Activated gamma-delta T cell treated with Interleukin-2 at 50 U/mL for 16 hours (primary cell): ENCODE results near the gene LRIG1.

Experiments used
- DNase-seq: peaks from one replicate; pipeline ENCODE4 v3.0.0-alpha.2; 2020

Gene LRIG1

DNA sequence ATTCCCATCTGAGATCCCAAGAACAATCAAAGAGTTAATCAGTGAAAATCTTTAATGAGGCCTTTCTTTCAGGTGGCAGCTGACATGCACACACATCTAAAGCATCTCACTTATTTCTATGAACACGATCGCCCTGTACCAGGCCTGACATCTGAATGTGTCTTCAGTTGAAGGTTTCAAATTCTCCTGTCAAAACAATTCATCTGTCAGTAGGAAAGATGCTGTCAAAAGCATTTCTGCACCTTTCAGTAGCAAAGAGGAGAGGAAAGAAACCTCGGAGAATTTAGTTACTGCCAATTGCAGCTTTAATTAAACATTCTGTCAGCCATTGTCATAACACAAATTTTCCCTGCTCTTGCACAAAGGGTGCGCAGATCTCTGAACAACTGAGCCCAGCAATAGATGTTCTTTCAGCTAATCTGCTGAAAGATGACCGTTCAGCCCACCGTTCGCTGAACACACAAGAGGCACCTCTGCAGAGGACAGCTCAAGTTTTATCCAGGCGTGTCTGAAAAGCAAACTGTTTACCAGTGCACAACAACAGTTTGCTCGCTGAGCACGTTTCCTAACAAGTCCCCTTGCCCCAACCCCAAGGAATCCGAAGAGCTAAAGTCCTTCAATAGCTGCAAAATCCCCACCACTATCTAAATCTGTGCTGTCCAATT lies 34.1 kb downstream of the LRIG1 start:
- no peak for DNase-seq

DNA sequence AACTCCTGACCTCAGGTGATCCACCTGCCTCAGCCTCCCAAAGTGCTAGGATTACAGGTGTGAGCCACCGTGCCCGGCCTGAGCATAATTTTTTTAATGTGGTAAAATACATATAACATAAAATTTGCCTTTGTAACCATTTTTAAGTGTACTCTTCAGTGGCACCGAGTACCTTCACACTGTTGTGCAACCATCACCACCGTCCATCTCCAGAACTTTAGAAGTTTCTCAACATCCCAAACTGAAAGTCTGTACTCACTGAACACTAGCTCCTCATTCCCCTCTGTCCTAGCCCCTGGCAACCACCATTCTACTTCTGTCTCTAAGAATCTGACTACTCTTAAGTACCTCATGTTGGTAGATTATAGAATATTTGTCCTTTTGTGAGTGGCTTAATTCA lies 35.2 kb downstream of the LRIG1 start:
- no peak for DNase-seq

DNA sequence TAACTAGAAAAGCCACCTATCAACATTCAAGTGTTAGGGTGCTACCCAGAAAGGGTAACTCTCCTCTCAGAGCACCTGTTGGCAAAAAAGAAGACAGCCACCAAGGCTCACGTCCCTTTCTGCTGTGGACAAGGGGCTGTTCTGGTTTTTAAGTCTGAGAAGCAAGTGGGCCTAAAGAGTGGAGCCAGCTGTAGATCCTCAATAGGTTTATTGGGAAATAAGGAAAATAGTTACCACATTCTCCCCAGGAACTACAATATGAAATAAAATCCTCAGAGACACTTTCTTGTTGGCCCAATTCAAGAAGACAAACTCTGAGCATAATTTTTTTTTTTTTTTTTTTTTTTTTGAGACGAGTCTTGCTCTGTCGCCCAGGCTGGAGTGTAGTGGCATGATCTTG lies 35.8 kb downstream of the LRIG1 start:
- DNase-seq: no peak

DNA sequence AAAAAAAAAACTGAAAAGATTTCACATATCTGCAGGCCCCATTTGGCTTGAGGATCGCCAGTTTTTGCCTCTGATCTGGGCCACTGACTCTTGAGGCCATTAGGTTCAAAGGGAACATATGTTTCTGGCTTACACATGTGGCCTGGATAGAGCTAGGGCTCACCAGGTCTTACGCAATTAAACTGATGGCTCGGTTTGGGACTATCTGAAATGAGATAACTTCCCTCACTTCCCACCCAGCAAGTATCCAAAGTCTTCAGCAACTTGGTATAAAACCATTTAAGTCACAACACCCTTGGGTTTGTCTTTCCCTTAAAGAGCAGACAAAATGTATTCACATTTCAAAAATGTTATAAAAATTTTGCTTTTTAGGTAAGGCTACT lies 36.3 kb downstream of the LRIG1 start:
- no peak for DNase-seq

DNA sequence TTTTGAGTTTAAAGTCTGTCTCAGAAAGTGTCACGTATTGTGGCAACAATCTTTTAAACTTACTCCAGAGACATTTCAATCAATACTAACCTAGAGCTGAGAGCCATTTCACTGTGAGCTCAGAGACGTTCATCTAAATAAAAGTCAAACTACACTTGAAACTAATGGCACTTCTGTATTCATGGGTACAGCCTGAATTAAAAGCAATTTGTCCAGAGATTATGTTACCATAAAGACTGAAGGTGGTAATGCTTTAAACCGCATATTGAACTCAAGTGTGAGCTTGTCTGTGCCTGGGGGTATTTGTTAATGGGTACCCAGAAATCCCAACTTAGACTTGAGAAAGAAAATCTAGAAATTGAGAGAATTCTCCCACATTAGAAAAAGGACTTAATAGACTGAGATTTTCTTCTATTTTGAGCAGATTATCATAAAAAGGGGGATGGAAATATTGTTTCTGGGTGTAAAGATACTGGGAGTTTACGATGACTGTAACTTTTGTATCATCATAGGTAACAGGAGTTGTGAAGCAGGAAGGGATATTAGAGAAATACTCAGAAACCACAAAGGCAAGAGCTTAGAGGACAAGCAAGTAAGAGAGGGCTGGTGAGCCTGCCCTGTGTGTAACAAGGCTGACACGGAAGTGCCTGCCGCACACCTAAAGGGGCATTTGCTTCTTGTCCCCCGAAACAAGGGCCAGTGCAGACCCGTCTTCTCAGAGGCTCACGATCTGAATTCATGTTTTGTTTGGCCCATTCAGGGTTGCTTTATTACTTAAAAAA lies 36.9 kb downstream of the LRIG1 start:
- no peak for DNase-seq

DNA sequence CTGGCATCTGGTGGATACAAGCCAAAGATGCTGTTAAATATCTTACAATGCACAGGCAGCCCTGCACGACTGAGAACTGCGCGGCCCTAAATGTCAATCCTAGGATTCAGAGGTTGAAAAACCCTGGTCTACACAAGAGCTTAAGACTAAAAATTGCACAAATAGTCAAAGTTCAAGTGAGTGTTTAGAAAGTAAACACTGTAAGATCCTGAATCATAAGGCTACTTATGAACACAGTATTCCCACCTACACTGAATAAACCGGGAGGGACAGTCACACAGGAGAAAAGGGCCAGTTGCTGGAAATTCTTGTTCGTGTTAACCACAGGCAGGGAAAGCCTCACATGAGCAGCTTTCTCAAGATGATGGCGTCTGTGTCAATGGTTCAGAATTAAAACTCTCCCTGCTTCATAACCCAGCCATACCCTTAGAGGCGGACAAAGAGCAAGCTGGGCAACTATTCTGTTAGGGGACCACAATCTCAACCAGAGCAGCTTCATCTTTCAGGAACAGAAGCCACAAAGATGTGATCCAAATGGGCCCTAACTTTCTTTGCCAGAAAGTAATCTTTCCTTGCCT lies 37.7 kb downstream of the LRIG1 start:
- no peak for DNase-seq

DNA sequence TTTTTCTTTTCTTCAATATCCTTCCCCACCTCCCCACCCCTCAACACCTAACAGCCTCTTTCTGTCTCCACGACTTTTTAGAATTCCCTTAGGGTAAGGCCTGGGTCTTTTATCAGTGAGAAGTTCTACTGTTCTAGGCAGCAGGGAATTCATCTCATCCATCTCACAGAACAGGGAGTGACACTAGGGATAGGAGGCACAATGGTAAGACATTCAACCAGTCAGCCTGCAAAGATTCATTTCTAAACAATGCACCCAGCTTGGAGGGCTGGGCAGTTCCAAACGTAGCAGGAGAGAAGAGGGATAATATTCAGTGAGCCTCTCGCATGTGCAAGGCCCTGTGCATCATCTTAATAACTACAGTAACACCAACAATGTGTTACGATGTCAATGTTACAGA lies 43.6 kb downstream of the LRIG1 start:
- no peak for DNase-seq

DNA sequence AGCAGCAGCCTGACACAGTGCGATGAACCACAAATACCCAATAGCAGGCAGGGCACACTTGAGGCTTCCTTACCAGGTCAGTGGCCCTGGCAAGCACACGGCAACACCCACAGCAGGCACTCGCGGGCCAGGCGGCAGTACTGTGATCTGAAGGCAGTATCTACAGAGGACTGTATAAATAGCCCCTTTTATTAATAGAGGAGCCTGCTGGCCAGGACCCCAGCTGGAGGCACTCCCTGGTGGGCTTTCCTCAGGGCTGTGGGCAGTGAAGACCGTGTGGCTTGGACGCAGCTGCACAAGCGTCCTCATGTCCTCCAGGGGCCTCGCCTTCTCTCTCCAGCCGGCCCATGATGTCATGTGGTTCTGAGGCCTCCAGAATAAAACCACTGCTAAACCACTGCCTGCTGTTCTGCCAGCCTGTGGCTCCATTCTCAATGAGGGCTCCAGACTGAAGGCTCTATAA lies 44.1 kb downstream of the LRIG1 start:
- DNase-seq: no peak

DNA sequence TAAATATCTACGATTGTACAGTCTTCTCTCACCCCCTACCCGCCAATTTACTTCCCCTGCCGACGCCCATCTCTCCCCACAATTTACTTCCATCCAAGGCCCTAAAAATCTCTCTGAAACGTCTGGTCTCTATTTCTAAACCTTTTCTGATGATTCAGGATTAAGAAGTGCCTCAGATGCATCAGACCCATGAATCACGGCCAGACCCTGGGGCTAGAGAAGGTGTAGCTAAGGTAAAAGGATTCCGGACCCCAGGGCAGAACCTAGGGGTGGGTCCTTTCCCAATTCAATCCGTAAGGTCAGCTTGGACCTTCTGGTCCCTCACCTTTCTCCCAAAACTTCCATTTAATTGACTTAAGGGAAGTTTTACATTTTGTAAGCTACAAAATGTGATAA lies 46.4 kb downstream of the LRIG1 start:
- DNase-seq: no peak

DNA sequence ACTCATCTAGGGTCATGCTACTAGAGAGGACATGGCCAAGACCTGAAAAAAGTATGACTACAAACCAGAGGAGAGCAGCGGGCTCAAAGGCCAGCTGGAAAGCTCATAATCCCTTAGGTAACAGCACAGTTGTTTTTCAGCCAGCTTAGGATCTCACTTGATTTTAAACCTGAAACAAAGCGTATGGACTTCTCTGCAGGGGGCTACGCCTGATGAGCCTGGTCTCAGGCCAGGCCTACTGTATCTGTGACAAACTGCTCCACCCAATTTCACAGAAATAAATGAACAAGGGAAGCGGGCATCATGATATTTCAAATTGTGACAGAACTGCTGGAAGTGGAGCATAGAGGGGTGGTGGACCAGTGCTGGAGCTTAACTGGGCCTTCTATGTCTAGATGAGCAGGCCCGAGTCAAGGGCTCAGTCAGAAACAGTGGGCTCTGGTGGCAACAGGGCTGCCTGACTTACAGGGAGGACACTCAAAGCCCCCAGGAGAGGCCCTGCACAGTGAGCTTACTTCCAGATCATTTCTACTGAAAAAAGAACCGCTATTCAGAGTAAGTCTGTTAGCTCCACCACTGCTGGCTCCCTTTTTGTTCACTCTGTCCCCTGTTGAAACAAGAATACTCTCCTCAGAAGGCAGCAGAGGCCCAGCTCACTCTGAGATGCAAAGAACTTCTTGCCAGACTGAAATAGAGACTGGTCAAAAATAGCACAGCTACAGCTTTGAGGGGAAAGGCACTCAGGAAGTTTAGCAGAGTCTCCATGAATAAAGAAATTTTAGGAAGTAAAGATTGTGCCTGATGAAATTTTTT lies 47.0 kb downstream of the LRIG1 start:
- no peak for DNase-seq

DNA sequence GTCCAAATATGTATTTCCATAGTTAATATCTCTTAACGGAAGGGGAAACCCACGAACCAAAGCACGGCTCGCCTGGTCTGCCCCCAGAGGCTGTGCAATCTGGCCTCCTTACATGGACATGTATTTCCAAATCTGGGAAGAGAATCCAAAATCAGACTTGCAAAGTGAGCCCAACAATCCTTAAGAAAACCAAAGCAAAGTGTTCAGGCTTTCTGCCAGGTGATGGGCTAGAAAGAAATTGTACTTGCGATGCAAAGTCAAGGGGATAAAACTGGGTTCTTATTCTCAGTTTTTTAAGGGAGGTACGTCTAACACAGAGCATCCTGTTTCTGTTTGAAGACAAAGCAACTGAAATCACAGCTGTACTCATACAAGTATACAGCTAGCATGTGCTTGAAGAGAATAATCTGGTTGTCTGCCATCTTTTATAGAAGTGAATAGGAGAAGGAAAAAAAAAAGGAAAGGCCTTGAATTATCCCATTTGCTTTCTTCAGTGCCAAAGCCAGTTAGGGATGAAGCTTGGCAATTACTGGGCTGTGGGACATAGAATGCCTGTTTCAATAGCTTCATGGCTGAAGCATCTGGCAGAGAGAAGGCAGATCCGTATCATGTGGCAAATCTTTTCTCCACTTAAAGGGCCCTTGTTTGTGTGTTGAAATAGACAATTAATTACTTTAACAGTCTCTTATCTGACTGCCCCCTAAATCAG lies 48.4 kb downstream of the LRIG1 start:
- no peak for DNase-seq

DNA sequence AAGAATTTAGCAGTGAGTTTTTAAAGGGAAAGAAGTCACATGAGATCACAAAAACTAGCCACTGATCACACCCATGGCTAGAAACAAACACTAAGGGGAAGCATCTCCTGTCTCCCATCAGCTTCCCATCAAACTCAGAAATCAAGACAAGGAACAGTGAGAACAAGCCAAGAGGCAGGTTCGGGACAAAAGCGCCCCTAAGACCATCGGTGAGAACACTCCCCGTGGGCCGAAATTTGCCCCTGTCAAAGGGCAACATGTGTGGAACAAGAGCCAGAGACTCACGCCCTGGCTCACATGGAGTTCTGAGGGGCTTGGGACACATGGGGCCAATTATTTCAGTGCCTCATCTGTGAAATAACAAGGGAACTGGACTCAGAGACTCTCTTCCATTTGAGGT lies 49.1 kb downstream of the LRIG1 start:
- no peak for DNase-seq

DNA sequence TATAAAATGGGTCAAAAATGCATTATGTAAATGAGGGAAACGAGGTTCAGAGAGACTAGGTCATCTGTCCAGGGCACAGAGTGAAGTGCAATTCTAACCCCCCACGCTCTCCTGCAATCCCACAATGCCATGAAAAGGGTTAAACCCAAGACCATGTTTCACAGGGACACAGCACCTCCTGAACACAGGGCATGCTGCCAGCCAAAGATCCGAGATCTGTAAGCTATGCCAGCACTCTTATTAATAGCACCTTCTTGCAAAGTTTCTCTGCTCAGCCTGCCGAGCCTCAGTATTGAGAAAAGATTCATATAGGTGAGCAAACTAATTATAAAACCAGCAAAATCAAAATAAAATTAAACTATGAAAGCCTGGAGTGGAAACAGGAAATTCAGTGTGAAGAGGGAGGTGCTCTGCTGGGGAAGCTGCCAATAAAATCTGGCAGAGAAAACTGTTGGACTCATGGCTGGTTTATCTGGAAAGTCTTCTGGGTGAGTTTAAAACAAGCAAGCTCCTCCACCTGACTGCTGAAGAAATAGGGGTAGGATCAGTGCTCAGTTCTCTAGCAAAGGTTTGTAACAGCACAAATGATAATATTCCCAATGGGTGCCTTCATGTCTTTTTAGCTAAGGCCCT lies 50.3 kb downstream of the LRIG1 start:
- DNase-seq: no peak

DNA sequence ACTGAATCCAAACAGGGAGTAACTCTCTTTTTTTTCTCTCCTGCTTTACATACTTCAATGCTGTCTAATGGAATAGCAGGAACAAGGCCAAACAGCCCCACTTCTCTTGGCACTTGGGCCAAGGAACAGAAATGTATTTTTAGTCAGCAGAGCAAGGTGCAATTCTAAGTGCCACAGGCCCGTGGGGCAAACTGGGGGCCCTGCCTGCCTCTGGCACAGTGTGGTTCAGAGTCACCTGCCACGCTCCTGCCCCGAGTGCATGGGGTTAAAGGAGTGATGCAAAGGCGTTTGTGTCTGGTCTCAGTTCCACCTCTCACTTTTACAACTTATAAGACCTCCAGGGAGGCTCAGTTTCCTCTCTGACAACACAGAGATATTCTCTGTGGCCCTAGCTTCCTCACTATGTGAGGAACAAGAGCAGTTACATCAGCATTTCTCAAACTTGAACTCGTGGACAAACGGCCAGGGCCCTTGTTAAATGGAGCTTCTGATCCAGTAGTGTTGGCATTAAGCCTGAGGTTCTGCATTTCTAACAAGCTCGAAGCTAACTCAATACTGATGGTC lies 51.3 kb downstream of the LRIG1 start:
- no peak for DNase-seq

DNA sequence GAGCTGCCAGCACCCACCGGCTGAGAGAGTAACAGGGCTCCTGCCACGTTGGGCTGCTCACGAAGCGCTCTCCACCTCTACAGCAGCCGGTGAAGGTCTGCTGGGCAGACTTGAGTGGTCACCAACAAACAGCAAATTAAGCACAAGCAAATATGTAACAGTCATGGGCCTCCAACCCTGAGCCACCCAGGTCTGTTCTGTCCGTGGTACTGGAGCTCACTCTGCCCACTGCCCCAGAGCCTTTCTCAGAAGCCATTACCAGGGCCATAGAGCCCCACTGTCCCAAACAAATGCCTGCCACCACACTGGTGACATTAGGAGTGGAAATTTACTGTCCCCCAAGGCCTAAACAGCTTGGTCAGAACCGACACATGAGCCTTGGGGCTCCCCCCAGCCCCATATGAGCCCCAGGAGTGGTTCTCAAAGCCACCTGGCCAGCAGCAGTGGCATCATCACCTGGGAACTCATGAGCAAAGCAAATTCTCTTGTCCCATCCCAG lies 56.6 kb downstream of the LRIG1 start:
- DNase-seq: no peak

DNA sequence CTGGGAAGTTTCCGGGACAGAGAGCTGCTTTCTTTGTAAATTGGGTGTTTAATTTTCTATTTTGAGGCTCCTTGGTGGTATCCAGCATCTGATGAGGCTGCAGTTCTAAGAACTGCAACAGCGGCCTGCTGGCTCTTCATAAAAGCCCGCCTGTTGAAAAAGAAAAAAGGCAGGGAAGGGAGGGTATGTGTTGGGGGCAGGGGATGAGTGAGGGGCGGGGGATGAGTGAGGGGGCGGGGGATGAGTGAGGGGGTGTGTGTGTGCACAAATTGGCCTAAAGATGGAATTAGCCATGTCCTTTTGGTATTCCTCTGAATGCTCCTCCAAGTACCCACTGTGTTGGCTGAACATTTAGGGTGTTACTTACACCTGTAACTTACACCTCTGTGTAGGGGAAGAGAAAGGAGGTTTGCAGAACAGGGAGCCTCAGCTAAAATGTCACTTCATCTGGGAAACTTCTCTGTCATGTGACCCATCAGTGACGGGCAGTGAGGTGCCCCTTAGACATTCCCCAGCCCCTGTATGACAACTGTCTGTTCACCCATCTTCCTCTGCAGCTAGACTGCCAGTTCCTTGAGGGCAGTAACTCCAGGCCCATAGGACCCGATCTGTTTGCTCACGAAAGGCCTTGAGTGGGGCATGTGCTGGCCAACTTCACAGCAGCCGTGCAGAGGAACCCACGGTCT lies 57.6 kb downstream of the LRIG1 start:
- DNase-seq: no peak

DNA sequence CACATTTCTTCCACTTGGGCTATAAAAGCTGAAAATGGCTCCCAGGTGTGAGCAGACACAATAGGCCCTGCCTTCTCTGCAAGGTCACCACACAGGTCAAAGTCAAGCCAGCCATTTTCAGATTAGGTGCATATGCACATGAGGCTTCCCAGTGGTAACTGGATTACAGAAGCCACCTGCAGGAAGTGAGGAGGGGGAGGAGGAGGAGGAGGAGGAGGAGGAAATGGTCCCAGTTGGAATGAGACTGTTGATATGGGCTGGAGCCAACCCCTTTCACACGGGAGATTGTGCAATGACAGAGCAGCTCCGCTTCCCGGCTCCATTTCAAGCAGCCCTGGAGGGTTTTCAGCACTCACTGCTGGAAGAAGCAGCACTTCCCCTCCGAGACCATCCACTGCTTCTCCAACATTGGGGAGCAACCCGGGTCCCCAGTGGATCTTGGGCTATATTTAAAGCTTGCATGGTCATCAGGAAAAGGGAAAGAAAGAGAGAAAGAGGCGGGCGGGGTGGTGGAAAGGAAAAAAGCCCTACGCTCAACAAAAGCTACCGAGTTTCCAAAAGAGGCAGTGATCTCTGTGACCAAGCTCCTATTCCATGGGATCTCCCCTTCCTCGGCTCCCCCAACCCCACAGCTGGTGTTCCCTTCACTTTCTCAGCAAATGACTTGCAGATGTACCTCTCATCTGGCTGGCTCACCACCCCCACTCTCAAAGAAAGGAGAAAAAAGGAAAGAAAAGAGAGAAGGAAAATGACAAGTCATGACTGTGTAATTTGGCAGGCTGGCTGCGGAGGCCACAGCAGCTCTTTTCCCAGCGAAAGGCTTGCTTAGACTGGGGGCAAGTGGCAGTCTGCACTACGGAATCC lies 58.3 kb downstream of the LRIG1 start:
- no peak for DNase-seq

DNA sequence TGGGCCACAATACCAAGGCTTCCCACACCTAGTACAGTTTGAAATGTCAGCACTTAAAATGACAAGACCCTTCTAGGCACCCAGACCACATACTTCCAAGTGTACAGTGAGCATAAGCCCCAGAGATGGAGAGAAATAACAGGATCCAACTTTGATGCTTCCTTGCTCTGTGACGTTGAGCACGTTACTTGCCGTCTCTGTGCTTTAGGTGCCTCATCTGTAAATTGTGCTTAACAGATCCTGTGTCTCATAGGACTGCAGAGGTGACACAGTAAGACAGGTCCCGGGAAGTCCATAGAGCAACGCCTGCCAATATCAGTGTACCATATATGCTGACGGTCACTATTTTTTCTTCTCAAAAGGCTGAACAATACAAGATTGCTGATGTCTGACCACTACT lies 59.1 kb downstream of the LRIG1 start:
- no peak for DNase-seq

DNA sequence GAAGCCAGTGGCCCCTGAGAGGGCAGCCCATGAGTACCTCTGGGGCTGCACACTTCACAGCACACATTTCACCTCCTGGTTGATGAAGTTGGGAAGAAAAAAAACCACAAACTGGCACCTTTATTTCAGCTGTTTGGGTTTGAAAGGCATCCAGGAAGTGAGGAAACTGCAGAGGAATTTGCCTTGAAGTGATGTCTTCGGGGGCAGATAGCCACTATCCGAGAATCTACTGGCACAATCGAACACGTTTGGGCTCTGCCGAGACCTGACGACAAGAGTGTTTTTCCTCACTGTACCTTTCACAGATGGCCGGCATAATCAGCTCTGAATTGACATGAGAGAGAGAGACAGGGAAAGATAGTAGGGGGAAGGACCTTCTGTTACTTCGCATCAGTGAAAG lies 59.7 kb downstream of the LRIG1 start:
- DNase-seq: no peak

DNA sequence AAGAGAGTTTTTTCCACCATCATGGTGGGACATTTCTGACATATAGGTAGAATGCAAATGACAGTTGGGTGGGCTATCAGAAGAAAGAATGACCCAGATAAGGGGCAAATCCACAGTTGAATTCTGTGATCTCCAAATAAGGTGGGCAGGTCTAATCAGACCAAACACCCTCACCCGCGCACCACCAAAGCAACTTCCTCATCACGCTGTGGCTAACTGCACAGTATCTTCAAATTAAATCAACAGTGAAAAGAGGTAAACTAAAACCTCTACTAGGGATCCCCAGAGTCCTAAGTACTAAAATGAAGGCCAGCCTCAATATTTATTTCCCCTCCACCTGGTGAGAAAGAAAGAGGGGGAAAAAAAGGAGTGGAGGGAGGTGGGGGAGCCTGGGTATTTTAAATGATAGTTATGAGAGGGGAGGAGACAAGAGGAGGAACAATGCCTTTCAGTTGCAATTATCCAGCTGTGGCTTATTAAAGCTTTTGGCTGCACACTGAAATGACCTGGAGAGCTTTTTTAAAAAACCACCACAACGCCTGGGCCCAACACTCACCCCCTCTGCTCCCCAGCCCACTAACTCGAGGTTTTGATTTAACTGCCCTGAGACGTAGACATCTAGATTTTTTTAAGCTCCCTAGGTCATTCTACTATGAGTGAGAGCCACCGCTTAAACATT lies 61.0 kb downstream of the LRIG1 start:
- DNase-seq: no peak
